Measurements from ENCODE around the gene SLC36A1. TPM values are rescaled to one million over a fixed set of nuclear protein-coding genes. Genes with fewer than 3 reads are reported as not detected.

Gene SLC36A1
- total and polyA plus RNA-seq, 2 donors (not counting 3 experiments of a cell fraction or from before 2014, with no cell fraction given) = 11.8 to 14.5 TPM

DNA sequence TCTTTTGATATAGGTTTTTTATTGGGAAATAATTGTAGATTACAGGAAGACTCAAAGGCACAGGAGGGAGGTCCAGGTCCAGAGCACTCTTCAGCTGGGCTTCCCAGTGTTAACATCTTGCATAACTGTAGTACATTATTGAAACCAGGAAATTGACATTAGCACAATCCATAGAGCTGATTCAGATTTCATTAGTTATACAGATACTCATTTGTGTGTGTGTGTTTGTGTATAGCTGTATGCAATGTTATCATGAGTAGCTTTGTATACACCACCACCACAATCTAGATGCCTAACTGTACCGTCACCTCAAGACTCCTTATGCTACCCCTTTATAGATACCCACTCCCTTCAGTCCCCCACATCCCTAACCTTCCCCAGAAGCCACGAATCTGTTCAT, 47.9 kb downstream of the SLC36A1 start:
- Histone ChIP-seq H3K4me2 (ENCODE audit: insufficient read depth, low read length) (no peak overlapping the region), H3K79me2 (ENCODE audit: control insufficient read depth, insufficient read depth, low read length) (no peaks in the 10 kb centered on the region), H3K9me1 (replicated peaks; ENCODE audit: control insufficient read depth, extremely low read depth, insufficient read depth, low read length) (no peaks in the 10 kb centered on the region), H3K27me3 (ENCODE audit: control insufficient read depth in 2 of 2, insufficient read depth in 2 of 2, low read length in 2 of 2) (no peaks in the 10 kb centered on the region), H3K36me3 (ENCODE audit: control insufficient read depth in 2 of 2, extremely low read depth in 1 of 2, insufficient read depth in 2 of 2, low read length in 2 of 2) (no peaks in the 10 kb centered on the region), H3K9ac (replicated peaks; ENCODE audit: extremely low read depth, insufficient read depth, low read length) (no peak overlapping the region), H2AFZ (ENCODE audit: low read depth, low read length) (no peak overlapping the region), H3K4me1 (ENCODE audit: control insufficient read depth, extremely low read depth, insufficient read depth, low read length) (no peaks in the 10 kb centered on the region), H3K27ac (ENCODE audit: insufficient read depth, low read depth, low read length) (no peak overlapping the region), H4K20me1 (replicated peaks; ENCODE audit: control insufficient read depth, extremely low read depth, insufficient read depth, low read length) (no peaks in the 10 kb centered on the region), H3K4me3 (replicated peaks in 1 of 3; ENCODE audit: insufficient read depth in 1 of 3, low read depth in 1 of 3, low read length in 3 of 3) (no peak overlapping the region), H3K9me3 (replicated peaks; ENCODE audit: control insufficient read depth, insufficient read depth, low read length) (no peaks in the 10 kb centered on the region)
- no TSS peak for BruUV-seq (replicated peaks)
- intact Hi-C loops (cut with micrococcal nuclease) = no loop called here
- ChIA-PET CTCF (no interaction called here), POLR2A (no interaction called here)
- dilution Hi-C loops (cut with MboI; ENCODE audit: extremely low pct_ligation_motif_present, low sequenced_read_pairs) = no loop called here
- FAIRE-seq (no peak), DNase-seq (ENCODE audit: low read depth, low spot score) (no peak)
- no peak for TF ChIP-seq JUN (IDR thresholded peaks at IDR 0.05; ENCODE audit: borderline replicate concordance, insufficient read depth, insufficient read length, low read depth)
- TF ChIP-seq EZH2 (IDR thresholded peaks at IDR 0.05; ENCODE audit: borderline replicate concordance, low read depth, low read length, severe bottlenecking) = no peak
- TF ChIP-seq FOS (IDR thresholded peaks at IDR 0.05; ENCODE audit: borderline replicate concordance, insufficient read depth, low read length) = no peak
- TF ChIP-seq, protein P1, sequence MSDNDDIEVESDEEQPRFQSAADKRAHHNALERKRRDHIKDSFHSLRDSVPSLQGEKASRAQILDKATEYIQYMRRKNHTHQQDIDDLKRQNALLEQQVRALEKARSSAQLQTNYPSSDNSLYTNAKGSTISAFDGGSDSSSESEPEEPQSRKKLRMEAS (IDR thresholded peaks at IDR 0.05; ENCODE audit: insufficient read depth, insufficient read length) = no peak
- no peak for TF ChIP-seq GATA2 (IDR thresholded peaks at IDR 0.05; ENCODE audit: insufficient read depth, insufficient read length, low read depth, low read length)
- TF ChIP-seq POLR2A (IDR thresholded peaks at IDR 0.05; ENCODE audit: low read depth, low read length) = no peak
- TF ChIP-seq, protein P2, sequence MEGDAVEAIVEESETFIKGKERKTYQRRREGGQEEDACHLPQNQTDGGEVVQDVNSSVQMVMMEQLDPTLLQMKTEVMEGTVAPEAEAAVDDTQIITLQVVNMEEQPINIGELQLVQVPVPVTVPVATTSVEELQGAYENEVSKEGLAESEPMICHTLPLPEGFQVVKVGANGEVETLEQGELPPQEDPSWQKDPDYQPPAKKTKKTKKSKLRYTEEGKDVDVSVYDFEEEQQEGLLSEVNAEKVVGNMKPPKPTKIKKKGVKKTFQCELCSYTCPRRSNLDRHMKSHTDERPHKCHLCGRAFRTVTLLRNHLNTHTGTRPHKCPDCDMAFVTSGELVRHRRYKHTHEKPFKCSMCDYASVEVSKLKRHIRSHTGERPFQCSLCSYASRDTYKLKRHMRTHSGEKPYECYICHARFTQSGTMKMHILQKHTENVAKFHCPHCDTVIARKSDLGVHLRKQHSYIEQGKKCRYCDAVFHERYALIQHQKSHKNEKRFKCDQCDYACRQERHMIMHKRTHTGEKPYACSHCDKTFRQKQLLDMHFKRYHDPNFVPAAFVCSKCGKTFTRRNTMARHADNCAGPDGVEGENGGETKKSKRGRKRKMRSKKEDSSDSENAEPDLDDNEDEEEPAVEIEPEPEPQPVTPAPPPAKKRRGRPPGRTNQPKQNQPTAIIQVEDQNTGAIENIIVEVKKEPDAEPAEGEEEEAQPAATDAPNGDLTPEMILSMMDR (IDR thresholded peaks at IDR 0.05; ENCODE audit: extremely low read depth in 1 of 2, insufficient read depth in 1 of 2, low read depth in 1 of 2, low read length in 2 of 2) = no peak
- no peak for TF ChIP-seq MYC (IDR thresholded peaks at IDR 0.05; ENCODE audit: low read depth, low read length)
- no peak for TF ChIP-seq POLR2AphosphoS5 (IDR thresholded peaks at IDR 0.05; ENCODE audit: insufficient read depth, low read depth, low read length)

All from endothelial cell of umbilical vein (primary cell).